Anterior cingulate cortex (tissue), 58 donors: ENCODE results near the gene TMPRSS9.

Experiments
- DNase-seq, 58 donors: peaks; one replicate each; lab custom pipeline; 2025; lab: John Stamatoyannopoulos, UW

Gene TMPRSS9

DNA sequence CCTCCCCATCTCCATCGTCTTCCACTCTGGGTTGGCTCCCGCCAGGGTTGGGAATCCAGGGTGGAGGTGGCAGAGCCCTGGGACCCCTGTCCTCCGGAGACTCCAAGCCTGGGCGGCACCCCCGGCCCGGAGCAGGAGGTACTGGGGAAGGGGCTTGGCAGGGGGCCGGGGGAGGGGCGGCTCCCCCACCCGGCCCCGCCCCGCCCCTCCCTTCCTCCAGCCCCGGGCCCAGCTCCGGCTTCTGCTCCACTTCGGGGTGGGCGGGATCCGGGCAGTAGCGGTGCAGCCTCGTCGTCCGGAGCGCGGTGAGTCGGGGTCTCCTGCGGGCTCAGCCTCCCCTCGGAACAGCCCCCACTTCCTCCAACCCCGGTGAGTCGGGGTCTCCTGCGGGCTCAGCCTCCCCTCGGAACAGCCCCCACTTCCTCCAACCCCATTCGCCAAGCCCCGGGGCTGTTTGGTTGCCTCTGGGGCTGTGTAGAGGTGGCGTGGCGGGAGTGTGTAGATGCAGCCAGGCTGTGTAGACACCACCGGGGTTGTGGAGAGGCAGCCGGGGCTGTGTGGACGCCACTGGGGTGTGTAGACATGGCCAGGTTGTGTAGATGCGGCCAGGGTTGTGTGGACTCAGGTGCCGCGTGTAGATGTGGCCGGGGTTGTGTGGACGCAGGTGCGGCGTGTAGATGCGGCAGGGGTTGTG lies at the start of gene TMPRSS9:
TSS of gene TMPRSS9 (plus strand) at position 274 of the 694 bp plus-strand sequence. CDS start 29,521 bp downstream, outside the sequence.
- DNase-seq: no peak

DNA sequence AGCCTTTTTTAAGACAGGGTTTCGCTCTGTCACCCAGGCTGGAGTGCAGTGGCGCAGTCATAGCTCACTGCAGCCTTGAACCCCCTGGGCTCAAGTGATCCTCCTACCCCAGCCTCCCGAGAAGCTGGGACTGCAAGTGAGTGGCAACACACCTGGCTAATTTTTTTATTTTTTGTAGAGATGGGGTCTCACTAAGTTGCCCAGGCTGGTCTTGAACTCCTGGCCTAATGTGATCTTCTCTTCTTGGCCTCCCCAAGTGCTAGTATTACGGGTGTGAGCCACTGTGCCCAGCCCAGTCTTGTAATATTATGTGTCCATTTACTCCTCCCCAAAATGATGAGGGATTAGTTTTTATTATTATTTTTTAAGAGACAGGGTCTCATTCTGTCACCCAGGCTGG lies 49.0 kb upstream of the TMPRSS9 start:
- DNase-seq: no peak

DNA sequence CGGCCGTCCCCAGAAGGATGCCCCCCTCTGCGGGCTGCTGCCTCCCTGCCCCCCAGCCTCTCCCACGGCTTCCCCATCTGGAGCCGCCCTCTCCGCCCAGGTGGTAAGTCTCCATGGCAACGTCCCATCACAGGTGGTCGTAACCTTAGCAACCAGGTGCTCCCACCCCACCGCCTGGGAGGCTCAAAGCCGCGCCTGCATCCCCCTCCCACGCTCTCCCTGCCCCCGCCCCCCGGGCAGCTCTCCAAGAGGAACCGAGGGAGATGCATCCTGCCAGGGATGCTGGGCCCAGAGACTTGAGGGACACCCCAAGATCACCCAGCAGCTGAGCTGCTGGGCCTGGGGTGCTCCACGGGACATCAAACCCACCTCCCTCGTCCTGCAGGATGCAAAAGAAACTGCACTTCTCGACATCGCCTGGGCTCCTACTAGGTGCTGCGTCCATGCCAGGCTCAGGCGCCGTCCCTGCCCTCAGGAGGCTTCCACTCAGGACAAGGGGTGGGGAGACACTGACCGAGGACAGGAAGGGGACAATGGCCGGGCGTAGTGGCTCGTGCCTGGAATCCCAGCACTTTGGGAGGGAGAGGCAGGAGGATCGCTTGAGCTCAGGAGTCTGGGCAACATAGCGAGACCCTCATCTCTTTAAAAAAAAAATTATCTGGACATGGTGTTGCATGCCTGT lies 47.1 kb upstream of the TMPRSS9 start:
- DNase-seq: peak in 1 of 58 donors; percentile 58

DNA sequence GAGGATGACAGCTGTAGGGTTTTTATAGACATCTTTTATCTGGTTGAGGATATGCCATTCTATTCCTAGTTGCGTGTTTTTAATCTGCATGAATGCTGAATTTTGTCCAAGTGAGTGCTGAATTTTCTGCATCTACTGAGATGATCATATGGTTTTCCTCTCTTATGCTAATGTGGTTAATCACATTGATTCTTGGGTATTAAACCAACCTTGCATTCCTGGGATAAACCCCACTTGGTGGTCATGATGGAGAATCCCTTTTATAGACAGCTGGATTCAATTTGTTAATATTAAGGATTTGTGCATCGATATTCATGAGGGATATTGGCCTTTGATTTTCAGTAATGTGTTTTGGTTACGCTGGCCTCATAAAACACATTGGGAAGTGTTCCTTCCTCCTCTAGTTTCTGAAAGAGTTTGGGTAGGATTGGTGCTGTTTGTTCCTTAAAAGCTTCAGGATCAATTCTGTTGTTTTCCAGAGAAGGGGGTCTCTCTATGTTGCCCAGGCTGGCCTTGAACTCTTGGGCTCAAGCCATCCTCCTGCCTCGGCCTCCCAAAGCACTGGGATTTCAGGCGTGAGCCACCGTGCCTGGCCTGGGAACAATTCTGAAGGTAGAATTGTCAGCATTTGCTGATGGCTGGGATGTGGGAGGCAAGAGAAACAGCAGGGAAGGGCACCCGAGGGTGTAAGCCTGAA lies 44.8 kb upstream of the TMPRSS9 start:
- DNase-seq: no peak

DNA sequence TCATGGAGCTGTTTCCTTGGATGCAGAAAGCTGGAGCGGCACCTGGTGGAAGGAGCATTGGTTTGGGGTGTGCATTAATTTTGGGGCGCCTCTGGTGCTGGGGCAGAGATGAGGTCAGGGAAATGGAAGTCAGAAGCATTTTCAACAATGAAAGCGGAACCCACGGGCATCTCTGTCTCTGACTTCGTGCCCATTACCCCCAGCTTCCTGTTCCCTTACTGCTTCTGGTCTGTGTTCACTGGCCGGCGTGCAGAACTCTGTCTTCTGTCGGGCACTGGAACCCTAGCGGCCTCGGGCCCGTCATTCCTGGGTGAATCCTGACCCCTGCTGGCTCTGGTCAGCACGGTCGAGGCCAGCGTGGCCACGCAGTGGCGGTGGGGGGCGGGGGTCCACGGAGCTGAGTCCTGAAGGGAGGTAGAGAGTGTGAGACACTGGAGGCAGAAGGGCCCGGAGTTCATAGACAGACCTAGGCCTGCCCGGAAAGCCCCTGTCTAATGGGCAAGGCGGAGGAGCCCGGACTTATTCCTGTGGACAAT lies 44.2 kb upstream of the TMPRSS9 start:
- peak in 54 of 58 donors; percentile 22 to 80 (median 56) for DNase-seq

DNA sequence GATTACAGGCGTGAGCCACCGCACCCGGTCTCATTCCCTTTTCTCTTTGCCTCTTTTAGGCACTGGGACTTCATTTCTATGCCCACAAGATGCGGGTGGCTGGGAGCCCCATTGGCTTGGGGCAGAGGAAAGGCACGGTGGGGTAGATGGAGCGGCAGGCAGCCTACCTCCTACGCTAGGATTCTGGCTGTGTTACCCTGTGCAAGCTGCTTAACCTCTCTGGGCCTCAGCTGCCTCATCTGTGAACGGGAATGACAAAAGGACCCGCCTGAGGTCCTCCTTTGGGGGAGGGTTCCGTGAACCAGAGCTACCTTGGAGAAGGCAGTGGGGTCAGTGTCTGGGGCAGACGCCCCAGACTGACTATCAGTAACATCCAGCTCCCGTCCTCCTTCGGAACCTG lies 42.8 kb upstream of the TMPRSS9 start:
- DNase-seq: no peak

DNA sequence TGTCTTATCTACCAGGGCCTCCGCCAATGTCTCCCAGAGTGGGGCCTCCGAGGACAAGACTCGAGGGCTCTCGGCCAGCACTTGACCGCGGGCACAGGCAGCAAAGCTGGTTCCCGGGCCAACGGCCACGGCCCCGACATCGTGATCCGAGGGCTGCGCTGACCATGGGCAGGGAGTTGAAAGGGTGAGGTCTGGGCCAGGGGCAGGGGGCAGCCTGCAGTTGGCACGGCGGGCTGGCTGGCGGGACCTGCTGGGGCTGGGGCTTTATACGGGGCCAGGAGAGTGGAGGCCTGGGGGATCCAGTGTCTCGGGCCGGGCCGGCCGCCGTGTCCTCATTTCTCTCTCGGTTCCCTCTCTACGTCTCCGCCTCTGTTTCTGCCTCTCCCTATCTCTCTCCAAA lies 42.3 kb upstream of the TMPRSS9 start:
- DNase-seq: no peak

DNA sequence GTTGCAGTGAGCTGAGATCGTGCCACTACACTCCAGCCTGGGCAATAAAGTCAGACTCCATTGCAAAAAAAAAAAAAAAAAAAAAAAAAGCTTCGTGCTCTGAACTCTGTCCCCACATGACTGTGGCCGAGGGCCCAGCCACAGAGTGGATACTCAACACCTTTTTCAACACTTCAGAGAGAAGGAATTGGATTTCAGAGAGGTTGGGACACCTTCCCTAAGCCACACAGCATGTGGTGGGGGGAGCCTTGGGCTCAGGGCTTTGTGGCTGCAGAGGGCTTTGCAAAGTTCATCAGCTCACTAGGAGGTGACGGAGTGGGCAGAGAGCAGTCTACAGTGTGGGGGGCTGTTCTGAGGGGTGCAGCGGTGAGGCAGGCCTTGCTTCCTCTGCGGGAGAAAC lies 41.1 kb upstream of the TMPRSS9 start:
- no peak for DNase-seq

DNA sequence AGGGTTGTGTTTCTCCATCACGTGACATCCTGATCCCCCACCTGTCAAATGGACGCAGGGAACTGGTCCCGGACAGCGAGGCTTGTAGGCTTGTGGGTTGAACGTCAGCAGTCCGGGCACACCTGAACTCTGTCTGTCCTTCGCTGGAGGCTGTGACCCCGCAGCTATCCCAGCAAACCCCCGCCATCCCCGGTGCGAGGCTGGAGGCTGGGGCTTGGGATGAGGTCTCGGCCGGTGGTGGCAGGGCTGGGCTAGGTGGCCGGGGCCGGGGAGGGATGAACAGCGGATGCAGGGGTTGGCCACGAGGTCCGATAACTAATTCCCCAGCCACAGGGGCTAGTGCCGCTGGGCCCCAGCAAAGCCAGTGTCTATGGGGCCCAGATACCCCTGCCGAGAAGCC lies 40.5 kb upstream of the TMPRSS9 start:
- no peak for DNase-seq

DNA sequence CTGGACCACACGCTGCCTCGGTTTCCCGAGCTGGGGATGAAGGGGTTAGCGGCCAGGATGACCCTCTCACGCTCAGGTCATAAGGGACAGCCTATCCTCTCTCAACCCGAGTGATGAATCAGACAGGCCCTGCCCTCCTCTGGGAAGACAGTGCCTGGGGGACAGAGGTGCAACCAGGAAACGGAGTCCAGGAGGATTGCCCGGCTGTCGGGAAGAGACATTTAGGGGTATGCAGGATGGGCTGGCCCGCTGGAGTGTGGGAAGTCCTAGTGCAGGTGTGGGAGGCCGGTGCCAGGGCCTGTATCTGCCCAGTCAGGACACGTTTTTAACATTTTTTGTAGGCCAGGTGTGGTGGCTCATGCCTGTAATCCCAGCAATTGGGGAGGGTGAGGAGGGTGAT lies 40.0 kb upstream of the TMPRSS9 start:
- no peak for DNase-seq

DNA sequence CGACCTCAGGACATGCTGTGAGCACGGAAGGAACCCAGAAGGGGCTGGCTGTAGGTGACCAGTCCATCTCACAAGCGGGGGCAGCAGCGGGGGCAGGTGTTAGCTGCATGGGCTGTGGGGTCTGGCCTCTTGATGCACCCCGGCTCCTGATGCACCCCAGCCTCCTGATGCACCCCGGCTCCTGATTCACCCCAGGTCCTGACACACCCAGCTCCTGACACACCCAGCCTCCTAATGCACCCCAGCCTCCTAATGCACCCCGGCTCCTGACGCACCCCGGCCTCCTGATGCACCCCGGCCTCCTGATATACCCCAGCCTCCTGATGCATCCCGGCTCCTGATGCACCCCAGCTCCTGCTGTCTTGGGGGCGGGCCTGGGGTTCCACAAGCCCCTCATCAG lies 39.1 kb upstream of the TMPRSS9 start:
- DNase-seq: no peak

DNA sequence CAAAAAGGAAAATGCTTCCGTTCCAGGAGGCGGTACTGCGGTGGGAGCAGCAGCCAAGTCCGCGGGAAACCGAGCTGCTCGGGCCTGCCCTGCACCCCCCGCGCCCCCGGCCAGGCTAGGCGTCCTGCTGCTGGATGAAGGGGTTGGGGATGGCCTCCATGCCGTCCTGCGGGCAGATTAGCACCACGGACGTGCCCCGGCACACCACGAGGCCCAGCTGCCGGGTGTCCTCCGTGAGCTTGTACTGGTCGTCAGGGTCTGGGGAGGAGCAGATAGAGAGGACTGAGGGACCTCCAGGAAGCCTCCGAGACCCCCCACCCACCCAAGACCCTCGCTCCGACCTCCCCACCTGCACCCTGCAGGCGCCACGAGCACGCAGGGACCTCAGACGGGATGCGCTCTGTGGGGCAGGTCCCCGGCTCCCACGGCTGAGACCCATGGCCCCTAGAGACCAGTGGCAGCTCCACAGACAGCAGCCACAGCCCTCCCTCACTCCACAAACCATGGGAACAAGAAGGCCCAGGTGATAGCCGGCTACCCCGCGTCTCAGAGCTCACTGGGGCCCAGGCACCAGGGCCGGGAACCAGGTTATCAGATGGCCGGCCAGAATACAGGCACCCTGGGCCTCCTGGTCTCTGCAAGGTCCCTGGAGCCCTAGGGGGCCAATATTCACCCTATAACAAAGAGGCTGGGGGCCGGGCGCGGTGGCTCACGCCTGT lies 38.3 kb upstream of the TMPRSS9 start:
- DNase-seq: no peak

DNA sequence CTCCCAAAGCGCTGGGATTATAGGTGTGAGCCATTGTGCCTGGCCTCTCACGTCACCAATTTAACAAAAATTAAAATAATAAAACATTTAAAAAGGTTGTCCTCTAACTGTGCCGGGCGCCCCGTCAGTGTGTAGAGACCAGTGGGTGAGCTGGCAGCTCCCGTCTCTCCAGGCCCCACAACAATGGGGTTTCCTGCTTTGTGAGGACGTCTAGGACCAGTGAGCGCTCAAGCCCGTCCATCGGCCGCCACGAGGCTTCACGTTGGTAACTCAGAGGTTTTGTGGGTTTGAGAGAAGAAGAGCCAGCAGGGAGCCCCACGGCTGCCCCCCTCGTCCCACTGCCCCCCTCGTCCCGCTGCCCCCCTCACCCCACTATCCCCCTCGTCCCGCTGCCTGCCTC lies 36.4 kb upstream of the TMPRSS9 start:
- DNase-seq: no peak

DNA sequence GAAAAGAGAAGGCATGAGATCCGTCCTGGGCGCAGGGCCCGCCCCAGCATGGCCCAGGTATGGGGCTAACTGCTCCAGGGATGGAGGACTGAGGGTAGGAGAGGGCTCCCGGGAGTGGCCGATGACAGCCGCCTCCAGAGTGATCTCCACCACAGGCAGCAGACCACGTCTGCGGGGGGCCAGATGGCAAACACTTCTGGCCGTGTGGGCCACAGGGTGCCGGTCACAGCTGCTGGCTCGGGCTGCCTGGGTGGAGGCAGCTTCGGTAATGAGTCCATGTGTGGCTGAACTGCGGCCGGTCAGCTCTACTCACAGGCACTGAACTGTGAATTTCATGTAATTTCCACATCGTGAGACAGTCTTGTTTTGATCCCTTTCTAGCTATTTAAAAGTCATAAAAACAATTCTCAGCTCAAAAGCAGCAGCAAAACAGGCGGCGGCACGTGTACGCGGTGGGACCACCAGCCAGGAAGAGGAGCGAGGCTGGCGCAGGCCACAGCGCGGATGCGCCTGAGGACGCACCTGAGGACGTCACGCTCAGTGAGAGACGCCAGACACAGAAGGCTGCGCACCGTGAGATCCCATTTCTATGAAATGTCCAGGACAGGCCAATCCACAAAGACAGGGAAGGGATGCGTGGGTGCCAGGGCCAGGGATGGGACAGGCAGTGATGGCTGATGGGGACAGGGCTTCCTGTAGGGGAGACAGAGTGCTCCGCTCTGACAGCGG lies 35.7 kb upstream of the TMPRSS9 start:
- no peak for DNase-seq

DNA sequence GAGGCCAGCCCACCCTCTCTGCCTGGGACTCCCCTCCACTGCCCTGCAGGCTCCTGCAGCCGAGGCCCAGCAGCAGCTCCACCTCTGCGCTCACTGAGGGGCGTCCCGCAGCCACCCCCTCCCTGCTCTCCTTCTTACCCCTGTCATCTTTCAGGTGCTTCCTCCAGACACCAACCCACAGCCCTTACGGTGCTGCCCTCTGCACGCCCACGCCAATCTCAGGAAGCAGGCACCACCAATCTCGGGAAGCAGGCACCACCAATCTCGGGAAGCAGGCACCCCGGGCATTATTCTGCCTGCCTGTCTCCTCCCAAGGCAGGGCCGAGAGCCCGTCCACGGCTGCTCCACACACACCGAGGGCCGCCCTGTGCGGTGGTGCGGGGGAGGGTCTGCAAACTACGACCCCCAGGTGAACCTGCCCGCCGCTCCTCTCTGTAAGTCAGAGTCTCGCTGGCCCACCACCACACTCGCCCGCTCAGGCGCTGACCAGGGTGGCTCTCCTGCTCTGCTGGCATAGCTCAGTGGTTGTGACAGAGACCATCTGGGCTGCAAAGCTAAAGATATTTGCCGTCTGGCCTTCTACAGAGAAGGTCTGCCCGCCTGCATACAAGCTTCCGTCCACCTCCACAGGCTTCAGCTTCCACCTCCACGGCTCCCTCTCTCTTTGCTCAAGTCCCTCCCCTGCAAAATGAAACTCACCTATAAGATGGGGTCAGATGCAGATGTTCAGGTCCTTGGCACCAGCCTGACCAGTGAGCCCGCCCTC lies 34.6 kb upstream of the TMPRSS9 start:
- DNase-seq: peak in 4 of 58 donors; percentile 12 to 44 (median 24)

DNA sequence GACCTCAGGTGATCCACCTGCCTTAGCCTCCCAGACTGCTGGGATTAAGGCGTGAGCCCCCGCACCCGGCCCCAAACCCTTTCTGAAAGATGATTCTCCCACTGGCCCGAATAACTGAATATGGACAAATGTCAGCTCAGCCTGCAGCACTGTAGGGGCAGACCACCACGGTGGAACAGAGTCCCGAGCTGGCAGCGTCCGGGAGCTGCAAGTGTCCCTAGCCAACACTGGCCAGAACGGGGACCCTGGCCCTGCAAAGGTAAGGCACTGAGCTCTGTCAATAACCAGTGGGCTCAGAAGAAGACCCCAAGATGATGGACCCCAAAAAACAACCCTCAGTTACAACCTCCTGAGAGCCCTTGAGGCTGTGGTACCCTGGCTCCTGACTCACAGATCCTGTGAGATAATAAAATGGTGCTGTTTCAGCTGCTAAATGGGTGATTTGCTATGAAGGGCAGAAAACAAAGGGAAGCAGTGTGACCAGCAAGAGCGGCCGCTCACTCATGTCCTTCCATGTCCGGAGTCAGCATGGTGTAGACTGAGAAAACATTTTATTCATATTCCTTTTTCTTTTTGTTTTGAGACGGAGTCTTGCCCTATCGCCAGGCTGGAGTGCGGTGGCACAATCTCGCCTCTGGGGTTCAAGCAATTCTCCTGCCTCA lies 33.2 kb upstream of the TMPRSS9 start:
- no peak for DNase-seq

DNA sequence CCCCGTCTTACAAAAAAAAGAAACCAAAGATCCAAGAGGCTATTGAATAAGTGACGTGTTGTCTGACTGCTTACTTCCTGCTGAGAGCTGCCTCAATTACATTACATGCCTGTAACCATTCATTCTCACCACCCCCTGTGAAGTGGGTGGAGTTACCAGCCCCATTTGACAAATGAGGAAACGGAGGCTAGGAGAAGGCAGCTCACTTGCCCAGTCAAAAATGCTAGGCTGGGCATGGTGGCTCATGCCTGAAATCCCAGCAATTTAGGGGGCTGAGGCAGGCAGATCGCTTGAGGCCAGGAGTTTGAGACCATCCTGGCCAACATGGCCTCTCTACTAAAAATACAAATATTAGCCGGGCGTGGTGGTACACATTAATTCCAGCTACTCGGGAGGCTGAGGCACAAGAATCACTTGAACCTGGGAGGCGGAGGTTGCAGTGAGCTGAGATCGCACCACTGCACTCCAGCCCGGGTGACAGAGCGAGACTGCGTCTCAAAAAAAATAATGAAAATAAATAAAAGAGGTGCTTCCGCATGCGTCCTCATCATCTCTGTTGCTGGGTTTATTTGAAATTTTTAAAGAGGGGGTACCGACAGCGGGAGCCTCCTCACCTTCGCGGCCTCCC lies 32.2 kb upstream of the TMPRSS9 start:
- DNase-seq: peak in 28 of 58 donors; percentile 12 to 66 (median 32)
